B cell (primary cell): ENCODE measurements around the gene MROH8. TPM values are rescaled to one million over a fixed set of nuclear protein-coding genes. Genes with fewer than 3 reads are reported as not detected.

Experiments used
- ATAC-seq: fragments of 200-7000 bp; cut with Tn5 transposase; one replicate; pipeline ENCODE4 v1.10.0; 2021; ENCODE audit warnings: low read depth, mild to moderate bottlenecking, moderate number of reproducible peaks, moderate library complexity
- CTCF ChIA-PET: fragments of 350-600 bp; sonication (Branson Sonifier 250); formaldehyde crosslinking; loops from one replicate; lab custom pipeline; 2021; ENCODE audit warnings: antibody characterized with exemption, inconsistent platforms; lab: Charles Lee
- POLR2A ChIA-PET: fragments of 350-600 bp; sonication (Branson Sonifier 250); formaldehyde crosslinking; loops from one replicate; lab custom pipeline; 2021; ENCODE audit warnings: antibody characterized with exemption; lab: Charles Lee
- DNase-seq: peaks from one replicate; pipeline ENCODE4 v3.0.0; 2013
- H2AFZ ChIP-seq: 2 replicates; pipeline ENCODE4 v1.6.1; 2012; ENCODE audit warnings: mild to moderate bottlenecking, low read depth, low read length; ENCODE audit not compliant: insufficient read depth, poor library complexity, severe bottlenecking
- H3K27ac ChIP-seq, 2 donors: 1 replicate in 1 of 2; 2 replicates in 1 of 2; pipeline ENCODE4 v1.5.1; 2012 to 2013; ENCODE audit warnings: low read length in 2 of 2, mild to moderate bottlenecking in 2 of 2, moderate library complexity in 1 of 2
- H3K27me3 ChIP-seq, 4 experiments: fragments of 200-600 bp in 1 of 4; sonication (generic) in 1 of 4; replicated peaks in 1 of 4; 1 replicate in 2 of 4; 2 replicates in 2 of 4; pipeline versions ENCODE4 v1.6.1 to v1.7.0; 2013 to 2016; ENCODE audit warnings: low read length in 3 of 4, mild to moderate bottlenecking in 2 of 4, mixed read lengths in 1 of 4, moderate library complexity in 1 of 4; ENCODE audit not compliant: insufficient read depth in 4 of 4, control insufficient read depth in 3 of 4; ENCODE audit errors: control extremely low read depth in 1 of 4
- H3K36me3 ChIP-seq, 2 experiments: replicated peaks in 1 of 2; 1 replicate in 1 of 2; 2 replicates in 1 of 2; pipeline versions ENCODE4 v1.6.1 to v1.7.1; 2013; ENCODE audit warnings: low read length in 1 of 2; ENCODE audit not compliant: insufficient read depth in 2 of 2, control insufficient read depth in 1 of 2; ENCODE audit errors: control extremely low read depth in 1 of 2, extremely low read depth in 1 of 2
- H3K4me1 ChIP-seq, 2 donors: fragments of 200-600 bp in 1 of 2; sonication (generic) in 1 of 2; 1 replicate in 1 of 2; 2 replicates in 1 of 2; pipeline versions ENCODE4 v1.5.1 to v1.6.1; 2013 to 2017; ENCODE audit warnings: low read length in 2 of 2; ENCODE audit not compliant: control insufficient read depth in 2 of 2, insufficient read depth in 2 of 2
- H3K4me2 ChIP-seq: replicated peaks from 2 replicates; pipeline ENCODE3; 2012; ENCODE audit warnings: mild to moderate bottlenecking, low read depth, low read length; ENCODE audit not compliant: poor library complexity, severe bottlenecking
- H3K4me3 ChIP-seq, 5 experiments: fragments of 200-600 bp in 1 of 5; sonication (generic) in 1 of 5; 1 replicate in 3 of 5; 2 replicates in 2 of 5; pipeline versions ENCODE4 v1.5.1 to v1.7.0; 2011 to 2016; ENCODE audit warnings: low read length in 4 of 5, mild to moderate bottlenecking in 4 of 5, low read depth in 2 of 5, control low read depth in 1 of 5, moderate library complexity in 1 of 5; ENCODE audit not compliant: insufficient read depth in 1 of 5; ENCODE audit errors: control extremely low read depth in 1 of 5, extremely low read depth in 1 of 5
- H3K79me2 ChIP-seq: fragments of 200-600 bp; sonication (generic); one replicate; pipeline ENCODE4 v1.6.0; 2016; ENCODE audit warnings: low read length; ENCODE audit not compliant: control insufficient read depth, insufficient read depth
- H3K9ac ChIP-seq: fragments of 200-600 bp; sonication (generic); 2 replicates; pipeline ENCODE4 v1.6.1; 2017; ENCODE audit warnings: mild to moderate bottlenecking, low read length, moderate library complexity
- H3K9me3 ChIP-seq, 3 donors: one replicate each; pipeline versions ENCODE4 v1.6.1 to v1.7.1; 2013; ENCODE audit warnings: low read length in 2 of 3; ENCODE audit not compliant: control insufficient read depth in 2 of 3, insufficient read depth in 1 of 3; ENCODE audit errors: control extremely low read depth in 1 of 3
- H4K20me1 ChIP-seq: 2 replicates; pipeline ENCODE4 v1.6.0; 2012; ENCODE audit warnings: mild to moderate bottlenecking, low read length; ENCODE audit not compliant: insufficient read depth, control insufficient read depth, poor library complexity, severe bottlenecking
- H3K27ac Mint-ChIP-seq: one replicate; pipeline ENCODE4 v1.8.0; 2021; ENCODE audit warnings: mixed read lengths
- H3K27me3 Mint-ChIP-seq: one replicate; pipeline ENCODE4 v1.8.0; 2021; ENCODE audit warnings: mixed read lengths
- H3K4me1 Mint-ChIP-seq: one replicate; pipeline ENCODE4 v1.8.0; 2021; ENCODE audit warnings: mixed read lengths
- H3K4me3 Mint-ChIP-seq: one replicate; pipeline ENCODE4 v1.8.0; 2021; ENCODE audit warnings: mixed read lengths
- H3K9me3 Mint-ChIP-seq: one replicate; pipeline ENCODE4 v1.8.0; 2022; ENCODE audit warnings: mixed read lengths; ENCODE audit not compliant: insufficient read depth
- EZH2 ChIP-seq: IDR thresholded peaks from 2 replicates; pipeline ENCODE4 v1.6.1; 2012; ENCODE audit warnings: borderline replicate concordance, low read depth, mild to moderate bottlenecking, moderate library complexity, low read length; ENCODE audit not compliant: insufficient read depth, poor library complexity, severe bottlenecking
- WGBS: methylation state at CpG from one replicate; pipeline ENCODE4 v1.1.5; 2013; ENCODE audit warnings: missing lambda C conversion rate; ENCODE audit not compliant: insufficient coverage; 5-methylcytosine and 5-hydroxymethylcytosine counted together
- intact Hi-C: fragments of 100-400 bp; cut with micrococcal nuclease; formaldehyde crosslinking; loops from one replicate; pipeline ENCODE4 v1.10.0; 2022
- polyA plus RNA-seq: library from polyadenylated mRNA; depleted of rRNA; stranded (reverse); fragments of >200 nt; gene quantifications from 2 replicates; pipeline ENCODE4 v1.2.3, GENCODE V29; 2012
- total RNA-seq, 2 donors: library from RNA; stranded (reverse); fragments of 120-200 nt in 1 of 2; gene quantifications; 1 replicate in 1 of 2; 2 replicates in 1 of 2; pipeline versions ENCODE4 v1.2.3 to v1.2.4, GENCODE V29; 2013 to 2022
- TF ChIP-seq, protein P1 (sequence below): fragments of 200-600 bp; IDR thresholded peaks from one replicate; pipeline ENCODE4 v1.8.0; 2022; ENCODE audit warnings: antibody characterized with exemption, mild to moderate bottlenecking

Gene MROH8
- total and polyA plus RNA-seq, 2 donors (not counting 1 experiment from before 2014, with no cell fraction given): 3.8 to 4.6 TPM

DNA sequence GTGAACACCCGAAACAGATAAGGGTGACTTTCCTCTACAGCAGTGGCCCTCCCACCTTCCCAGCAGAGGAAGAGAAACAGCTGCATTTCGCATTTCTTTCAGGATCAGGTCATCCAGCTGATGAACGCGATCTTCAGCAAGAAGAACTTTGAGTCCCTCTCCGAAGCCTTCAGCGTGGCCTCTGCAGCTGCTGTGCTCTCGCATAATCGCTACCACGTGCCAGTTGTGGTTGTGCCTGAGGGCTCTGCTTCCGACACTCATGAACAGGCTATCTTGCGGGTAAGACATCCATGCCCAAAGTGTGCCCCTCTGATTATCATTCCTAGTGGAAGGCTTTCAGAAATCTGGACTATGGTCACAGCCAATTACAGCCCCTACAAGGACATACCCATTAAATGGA, 27.8 kb upstream of the MROH8 start:
- intact Hi-C loops: no loop called here

DNA sequence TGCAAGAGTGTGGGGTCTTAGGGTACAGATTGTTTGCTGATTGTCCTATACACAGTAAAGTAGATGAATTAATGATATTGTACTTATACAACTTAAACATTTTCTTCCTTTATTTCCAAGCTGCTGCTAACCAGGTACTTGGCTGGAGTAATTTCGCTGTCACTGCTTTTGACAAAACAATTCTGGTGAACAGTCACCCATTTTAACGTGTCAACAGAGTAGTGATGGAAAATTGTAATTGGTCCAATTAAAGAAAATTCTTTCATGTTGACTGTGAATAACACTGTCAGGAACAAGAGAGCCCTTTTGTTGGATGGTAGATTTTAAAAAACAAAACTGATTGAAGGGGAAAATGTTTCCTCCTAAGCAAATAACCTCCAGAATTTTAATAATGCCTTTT, 26.4 kb upstream of the MROH8 start:
- ChIA-PET POLR2A (no interaction called here), CTCF (interaction anchor here (0.9 to 17.7 kb wide), 4 partner anchors 10 to 326 kb away, joined by 3 to 307 read pairs (median 8); partner anchors contain the start of gene BLCAP)
- H4K20me1 ChIP-seq: peaks cover 11% of the 10 kb centered on the region
- no peaks in the 10 kb centered on the region for H3K27me3 ChIP-seq
- H3K79me2 ChIP-seq: peaks cover 16% of the 10 kb centered on the region
- intact Hi-C loops: no loop called here
- no peak overlapping the region for H3K9ac ChIP-seq
- no peaks in the 10 kb centered on the region for H3K4me1 Mint-ChIP-seq
- no peak overlapping the region for H3K4me2 ChIP-seq
- no peak overlapping the region for H3K27ac Mint-ChIP-seq
- H2AFZ ChIP-seq: no peak overlapping the region
- TF ChIP-seq EZH2: no peak
- TF ChIP-seq, protein P1, sequence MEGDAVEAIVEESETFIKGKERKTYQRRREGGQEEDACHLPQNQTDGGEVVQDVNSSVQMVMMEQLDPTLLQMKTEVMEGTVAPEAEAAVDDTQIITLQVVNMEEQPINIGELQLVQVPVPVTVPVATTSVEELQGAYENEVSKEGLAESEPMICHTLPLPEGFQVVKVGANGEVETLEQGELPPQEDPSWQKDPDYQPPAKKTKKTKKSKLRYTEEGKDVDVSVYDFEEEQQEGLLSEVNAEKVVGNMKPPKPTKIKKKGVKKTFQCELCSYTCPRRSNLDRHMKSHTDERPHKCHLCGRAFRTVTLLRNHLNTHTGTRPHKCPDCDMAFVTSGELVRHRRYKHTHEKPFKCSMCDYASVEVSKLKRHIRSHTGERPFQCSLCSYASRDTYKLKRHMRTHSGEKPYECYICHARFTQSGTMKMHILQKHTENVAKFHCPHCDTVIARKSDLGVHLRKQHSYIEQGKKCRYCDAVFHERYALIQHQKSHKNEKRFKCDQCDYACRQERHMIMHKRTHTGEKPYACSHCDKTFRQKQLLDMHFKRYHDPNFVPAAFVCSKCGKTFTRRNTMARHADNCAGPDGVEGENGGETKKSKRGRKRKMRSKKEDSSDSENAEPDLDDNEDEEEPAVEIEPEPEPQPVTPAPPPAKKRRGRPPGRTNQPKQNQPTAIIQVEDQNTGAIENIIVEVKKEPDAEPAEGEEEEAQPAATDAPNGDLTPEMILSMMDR: no peak
- H3K9me3 ChIP-seq: no peaks in the 10 kb centered on the region
- H3K27ac ChIP-seq: no peak overlapping the region
- no peaks in the 10 kb centered on the region for H3K27me3 Mint-ChIP-seq
- no peaks in the 10 kb centered on the region for H3K9me3 Mint-ChIP-seq
- peaks cover 20 to 79% of the 10 kb centered on the region in 2 experiments for H3K36me3 ChIP-seq
- H3K4me3 Mint-ChIP-seq: no peak overlapping the region
- H3K4me3 ChIP-seq: no peak overlapping the region
- DNase-seq (no peak), ATAC-seq (no peak)
- 100% methylated on average over 1 of the region's 2 CpGs for WGBS
- no peaks in the 10 kb centered on the region for H3K4me1 ChIP-seq

More for the DNA sequence above, 27.8 kb upstream of the MROH8 start:
- H3K4me2 ChIP-seq: no peak overlapping the region
- H3K27me3 ChIP-seq: no peaks in the 10 kb centered on the region
- H3K36me3 ChIP-seq: peaks cover 23 to 73% of the 10 kb centered on the region in 2 experiments
- H3K79me2 ChIP-seq: peaks cover 13% of the 10 kb centered on the region
- H4K20me1 ChIP-seq: peaks cover 9% of the 10 kb centered on the region
- ChIA-PET CTCF (no interaction called here), POLR2A (no interaction called here)
- DNase-seq: no peak
- ATAC-seq: no peak
- 96% methylated on average over 11 of the region's 11 CpGs for whole genome bisulfite sequencing
- no peaks in the 10 kb centered on the region for H3K9me3 Mint-ChIP-seq
- no peaks in the 10 kb centered on the region for H3K4me1 ChIP-seq
- H2AFZ ChIP-seq: no peak overlapping the region
- no peaks in the 10 kb centered on the region for H3K27me3 Mint-ChIP-seq
- H3K9me3 ChIP-seq: no peaks in the 10 kb centered on the region
- no peak overlapping the region for H3K4me3 Mint-ChIP-seq
- H3K4me1 Mint-ChIP-seq: no peaks in the 10 kb centered on the region
- no peak overlapping the region for H3K9ac ChIP-seq
- H3K27ac ChIP-seq: no peak overlapping the region
- no peak overlapping the region for H3K27ac Mint-ChIP-seq
- no peak overlapping the region for H3K4me3 ChIP-seq
- TF ChIP-seq, protein P1: no peak
- TF ChIP-seq EZH2: no peak
